Astrocyte (in vitro differentiated cells and primary cell): ENCODE measurements around the gene AFF3.

ENCODE experiments used
- EZH2 ChIP-seq: IDR thresholded peaks from 2 replicates; pipeline ENCODE4 v1.6.1; 2012; ENCODE audit warnings: mild to moderate bottlenecking, low read length, inconsistent platforms; ENCODE audit not compliant: insufficient read depth
- TF ChIP-seq, protein P1 (sequence below): IDR thresholded peaks from 2 replicates; pipeline ENCODE4 v1.5.1; 2011; ENCODE audit warnings: low read depth, mild to moderate bottlenecking, inconsistent platforms, low read length, moderate library complexity; ENCODE audit not compliant: insufficient read depth

GRCh38 chr2:99784282-99784681 is 358.1 kb downstream of the AFF3 start:
- TF ChIP-seq, protein P1, sequence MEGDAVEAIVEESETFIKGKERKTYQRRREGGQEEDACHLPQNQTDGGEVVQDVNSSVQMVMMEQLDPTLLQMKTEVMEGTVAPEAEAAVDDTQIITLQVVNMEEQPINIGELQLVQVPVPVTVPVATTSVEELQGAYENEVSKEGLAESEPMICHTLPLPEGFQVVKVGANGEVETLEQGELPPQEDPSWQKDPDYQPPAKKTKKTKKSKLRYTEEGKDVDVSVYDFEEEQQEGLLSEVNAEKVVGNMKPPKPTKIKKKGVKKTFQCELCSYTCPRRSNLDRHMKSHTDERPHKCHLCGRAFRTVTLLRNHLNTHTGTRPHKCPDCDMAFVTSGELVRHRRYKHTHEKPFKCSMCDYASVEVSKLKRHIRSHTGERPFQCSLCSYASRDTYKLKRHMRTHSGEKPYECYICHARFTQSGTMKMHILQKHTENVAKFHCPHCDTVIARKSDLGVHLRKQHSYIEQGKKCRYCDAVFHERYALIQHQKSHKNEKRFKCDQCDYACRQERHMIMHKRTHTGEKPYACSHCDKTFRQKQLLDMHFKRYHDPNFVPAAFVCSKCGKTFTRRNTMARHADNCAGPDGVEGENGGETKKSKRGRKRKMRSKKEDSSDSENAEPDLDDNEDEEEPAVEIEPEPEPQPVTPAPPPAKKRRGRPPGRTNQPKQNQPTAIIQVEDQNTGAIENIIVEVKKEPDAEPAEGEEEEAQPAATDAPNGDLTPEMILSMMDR: no peak
- no peak for TF ChIP-seq EZH2
